Activated CD4-positive, alpha-beta T cell treated with anti-CD3 and anti-CD28 coated beads, Interleukin-2, amount 50 U/mL, for 48 hours (primary cell): ENCODE data around the gene MTCH1.
A peak's percentile ranks its signal among the peaks of the same experiment; 100 is the strongest.

Experiments used
- DNase-seq, 2 experiments: peaks; one replicate each; pipeline ENCODE4 v3.0.0-alpha.2; 2020

MTCH1 gene

GRCh38 chr6:36985808-36986703 is at the start of gene MTCH1:
MTCH1 (minus strand) TSS chr6:36986196; CDS start chr6:36986173, 23 bp downstream.
- DNase-seq, result peak; percentile 82 to 85

- DNase-seq, result peak in 1 of 2 experiments; percentile 52
These were observed 48.1 kb upstream of the MTCH1 start for GRCh38 chr6:37033819-37034795.

- peak; percentile 67 to 77 for DNase-seq
These were observed 47.3 kb upstream of the MTCH1 start for GRCh38 chr6:37033255-37033654.

GRCh38 chr6:37032239-37032638 is 46.2 kb upstream of the MTCH1 start:
- no peak for DNase-seq

- DNase-seq, result no peak
These were observed 44.6 kb upstream of the MTCH1 start for GRCh38 chr6:37030599-37030998.

GRCh38 chr6:37029249-37029971 is 43.4 kb upstream of the MTCH1 start:
- peak; percentile 48 to 64 for DNase-seq

- no peak for DNase-seq
These were observed 41.9 kb upstream of the MTCH1 start for GRCh38 chr6:37027811-37028469.

GRCh38 chr6:37027036-37027720 is 41.2 kb upstream of the MTCH1 start:
- no peak for DNase-seq

GRCh38 chr6:37025621-37026466 is 39.8 kb upstream of the MTCH1 start:
- DNase-seq, result no peak

- DNase-seq, result peak; percentile 70 to 80
These were observed 38.8 kb upstream of the MTCH1 start for GRCh38 chr6:37024656-37025337.

GRCh38 chr6:37022135-37022863 is 36.3 kb upstream of the MTCH1 start:
- no peak for DNase-seq

- peak; percentile 71 to 80 for DNase-seq
These were observed 35.5 kb upstream of the MTCH1 start for GRCh38 chr6:37021356-37022129.

GRCh38 chr6:37020812-37021211 is 34.8 kb upstream of the MTCH1 start:
- DNase-seq, result no peak

- DNase-seq, result no peak
These were observed 34.4 kb upstream of the MTCH1 start for GRCh38 chr6:37020381-37020780.

GRCh38 chr6:37019065-37019450 is 33.1 kb upstream of the MTCH1 start:
- no peak for DNase-seq

- peak; percentile 95 to 96 for DNase-seq
These were observed 32.4 kb upstream of the MTCH1 start for GRCh38 chr6:37018198-37019064.

- no peak for DNase-seq
These were observed 31.7 kb upstream of the MTCH1 start for GRCh38 chr6:37017606-37018197.
